T follicular helper cell (primary cell): Measurements from ENCODE around the gene FSIP1.
"Not testable (repeated sequence)": the region's sequence is repeated elsewhere in the genome, so short reads cannot be mapped to it uniquely, and the experiment has no call there.

Experiments
- DNase-seq: peaks from one replicate; pipeline ENCODE4 v3.0.0-alpha.2; 2020; ENCODE audit warnings: low read depth
- total RNA-seq, 2 experiments: gene quantifications; one replicate each; lab custom pipeline; 2026; lab: John Stamatoyannopoulos, UW

FSIP1 gene
- total RNA-seq, result 0.87 to 1.9 reads per million in 2 experiments

DNA sequence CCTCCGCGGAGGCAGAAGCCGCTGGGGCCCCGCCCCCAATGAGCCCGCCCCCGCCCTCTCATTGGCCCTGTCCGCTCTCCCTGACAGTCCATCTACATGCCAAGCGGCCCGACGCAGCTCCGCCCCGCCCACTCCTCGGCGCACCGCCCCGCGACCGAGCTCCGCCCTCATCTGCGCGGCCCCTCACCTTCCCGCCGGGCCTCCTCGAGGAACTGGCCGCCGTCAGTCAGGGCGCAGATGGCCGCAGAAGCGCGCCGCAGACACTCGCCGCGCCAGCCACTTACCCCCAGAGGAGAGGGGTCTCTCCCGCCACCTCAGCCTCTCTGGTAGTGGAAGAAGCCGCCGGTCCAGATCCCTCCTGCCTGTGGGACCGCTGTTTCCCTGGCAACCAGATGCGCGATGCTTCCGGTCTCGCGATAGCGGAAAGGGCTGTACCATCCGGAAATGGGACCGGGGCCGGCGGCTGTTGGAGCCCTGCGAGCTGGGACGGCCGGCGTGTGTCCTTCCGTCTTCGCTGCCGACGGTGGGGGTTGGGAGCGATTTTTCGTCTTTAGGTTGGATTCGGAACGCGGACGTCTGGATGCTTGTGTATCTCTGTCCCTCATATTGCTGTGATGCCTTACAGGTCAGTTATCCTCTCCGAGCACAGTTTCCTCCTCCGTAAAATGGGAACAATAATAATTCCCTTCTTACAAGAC, at the start of gene FSIP1:
Gene FSIP1, minus strand, starts transcription at position 401 of the 698 bp plus-strand sequence. CDS start 6,317 bp downstream, outside the sequence.
- DNase-seq, result peak; percentile 90

DNA sequence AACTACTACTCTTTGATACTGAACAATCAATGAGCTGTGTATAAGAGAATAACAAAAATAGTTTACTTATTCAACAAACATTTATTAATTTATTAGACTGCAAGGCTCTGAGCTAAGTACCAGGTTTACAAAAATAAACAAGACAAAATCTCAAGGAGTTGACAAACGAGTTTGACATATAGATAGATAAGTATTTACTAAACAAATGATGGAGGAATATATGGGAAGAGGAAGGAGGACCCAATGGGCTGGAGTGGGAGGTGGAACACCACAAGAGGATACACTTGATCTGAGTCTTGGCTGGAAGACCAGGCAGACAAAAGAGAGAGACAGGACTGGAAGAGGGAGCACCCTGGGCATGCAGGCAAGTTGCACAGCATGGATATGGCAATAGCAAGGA, 47.5 kb upstream of the FSIP1 start:
- no peak for DNase-seq

DNA sequence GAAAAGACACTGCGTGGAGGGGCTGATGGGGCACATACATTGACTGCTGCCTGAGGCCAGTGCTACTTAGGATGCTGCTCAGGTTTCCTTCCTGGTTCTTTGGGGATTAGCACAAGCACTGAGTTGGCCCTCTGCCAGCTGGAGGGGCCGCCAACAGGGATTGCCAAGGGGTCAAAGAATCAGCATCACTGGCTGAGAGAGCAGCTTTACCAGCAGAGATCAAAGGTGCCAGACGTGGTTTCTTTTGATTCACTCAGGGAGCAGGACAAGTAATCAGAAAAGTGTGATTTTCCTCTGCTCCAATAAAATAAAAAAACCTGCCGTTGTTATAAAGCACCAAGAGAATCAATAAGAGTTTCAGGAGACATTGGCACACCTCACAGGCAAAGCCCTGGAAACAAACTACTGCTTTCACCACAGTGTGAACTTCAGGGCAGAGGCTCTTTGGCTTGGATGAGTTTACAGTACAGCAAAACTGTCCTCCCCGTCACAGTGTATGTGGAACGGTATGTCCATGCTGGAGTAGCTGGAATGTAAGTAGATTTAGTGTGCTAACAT, 45.8 kb upstream of the FSIP1 start:
- no peak for DNase-seq

DNA sequence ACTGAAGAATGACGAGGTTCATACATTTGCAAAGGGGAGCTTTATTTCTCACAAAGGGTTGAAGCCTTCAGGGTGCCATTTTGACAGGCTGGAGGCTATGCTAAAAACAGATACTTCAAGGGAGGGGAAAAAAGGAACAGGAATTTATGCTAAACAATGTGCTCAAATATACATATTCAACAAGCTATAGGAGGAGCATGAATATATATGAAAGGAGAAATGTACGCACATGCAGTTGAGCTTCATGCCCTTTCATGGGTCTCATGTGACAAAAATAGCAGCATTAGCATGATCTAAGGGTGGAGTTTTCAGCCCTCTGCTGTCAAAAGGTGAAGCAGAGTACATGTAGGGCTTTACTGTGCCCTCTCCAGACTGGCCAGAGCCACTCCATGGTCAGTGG, 44.3 kb upstream of the FSIP1 start:
- no peak for DNase-seq

DNA sequence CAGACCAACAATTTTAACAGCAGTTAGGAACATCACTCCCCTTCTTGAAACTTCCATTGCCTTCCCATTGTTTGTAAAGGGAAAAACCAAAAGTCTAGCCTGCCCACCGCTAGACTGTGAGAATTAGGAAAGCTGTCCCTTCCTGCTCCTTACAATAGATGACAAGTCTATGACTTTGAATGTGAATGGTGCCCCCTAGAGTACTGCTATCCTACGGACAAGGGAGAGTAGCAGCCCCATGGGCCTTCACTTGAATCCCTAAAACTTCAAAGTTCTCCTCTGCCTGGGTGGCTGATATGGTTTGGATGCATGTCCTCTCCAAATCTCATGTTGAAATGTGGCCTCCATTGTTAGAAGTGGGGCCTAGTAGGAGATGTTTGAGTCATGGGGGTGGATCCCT, 41.0 kb upstream of the FSIP1 start:
- DNase-seq, result no peak

DNA sequence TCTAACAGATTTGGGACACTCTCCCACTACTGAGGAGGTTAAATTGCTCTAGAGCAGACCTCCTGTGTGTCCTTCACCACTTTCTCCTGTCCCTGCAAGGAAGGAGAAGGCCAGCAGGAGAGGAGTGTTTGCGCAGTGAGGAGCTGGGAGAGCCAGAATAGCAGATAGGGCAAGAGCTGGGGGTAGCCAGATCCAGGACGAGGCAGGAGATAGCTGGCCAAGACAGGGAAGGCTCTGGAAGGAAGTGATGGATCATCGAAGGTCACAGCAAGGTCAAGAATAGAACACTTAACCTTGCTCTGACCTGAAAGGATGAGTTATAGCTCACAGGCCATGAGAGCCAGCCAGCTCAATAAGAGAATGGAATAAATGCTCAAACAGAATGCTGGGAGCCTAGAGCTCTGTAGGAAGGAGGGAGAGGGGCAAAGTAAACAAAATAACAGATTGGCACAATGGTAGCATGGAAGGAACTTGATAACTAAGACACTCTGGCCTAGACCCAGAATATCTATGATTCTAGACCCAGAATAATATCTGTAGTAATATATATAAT, 37.5 kb upstream of the FSIP1 start:
- DNase-seq, result no peak

DNA sequence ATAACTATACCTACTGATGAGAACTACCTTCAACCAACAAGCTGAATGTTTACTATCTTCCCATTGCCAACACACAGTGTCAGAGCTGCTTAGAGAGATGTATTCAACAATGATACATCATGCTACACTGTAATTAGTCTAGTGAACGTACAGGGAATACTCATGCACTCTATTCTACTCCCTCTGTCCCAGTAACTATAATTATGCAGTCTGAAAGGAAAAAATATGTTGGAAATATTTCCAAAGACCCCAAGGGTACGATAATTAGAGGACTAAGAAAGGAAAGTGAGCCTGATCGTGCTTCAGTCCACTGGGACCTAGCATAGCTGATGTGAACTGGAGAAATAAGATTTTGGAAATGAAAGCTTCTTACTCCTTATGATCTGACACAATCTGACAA, 36.9 kb upstream of the FSIP1 start:
- DNase-seq, result no peak

DNA sequence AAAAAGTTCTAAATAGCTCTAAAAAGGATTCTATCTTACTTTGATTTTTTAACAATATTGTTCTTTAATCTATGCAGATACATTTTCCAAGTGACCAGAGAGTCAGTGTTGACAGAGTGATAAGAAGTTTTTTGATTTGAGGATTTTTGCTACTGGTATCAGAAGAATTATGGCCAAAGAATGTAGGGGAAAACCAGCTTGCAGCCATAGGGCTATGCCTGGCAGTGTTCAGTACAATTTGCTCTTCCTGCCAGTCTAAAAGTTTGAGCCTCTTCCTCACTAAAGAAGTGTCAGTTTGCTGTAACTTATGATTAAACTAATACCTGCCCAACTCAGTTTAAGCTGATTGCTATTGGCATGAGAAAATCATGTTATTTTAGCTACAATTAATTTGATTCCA, 35.3 kb upstream of the FSIP1 start:
- no peak for DNase-seq

DNA sequence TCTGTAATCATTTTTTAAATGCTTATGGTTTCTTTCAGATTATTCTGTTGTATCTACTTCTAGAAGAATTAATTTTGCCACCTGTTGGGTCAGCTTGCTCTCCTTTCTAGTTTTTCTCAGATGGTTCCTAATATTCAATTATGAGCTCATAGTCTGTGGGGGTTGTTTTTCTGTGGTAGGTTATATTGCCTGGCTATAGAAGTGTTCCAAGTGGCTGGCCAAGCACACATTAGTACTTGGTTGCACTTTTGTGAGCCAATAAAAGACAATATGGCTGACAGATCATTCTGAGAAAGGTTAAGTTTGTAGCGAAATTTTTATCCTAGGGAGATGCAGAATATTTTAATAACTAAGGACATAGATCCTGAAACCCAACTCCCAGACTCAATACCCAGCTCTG, 31.8 kb upstream of the FSIP1 start:
- no peak for DNase-seq

DNA sequence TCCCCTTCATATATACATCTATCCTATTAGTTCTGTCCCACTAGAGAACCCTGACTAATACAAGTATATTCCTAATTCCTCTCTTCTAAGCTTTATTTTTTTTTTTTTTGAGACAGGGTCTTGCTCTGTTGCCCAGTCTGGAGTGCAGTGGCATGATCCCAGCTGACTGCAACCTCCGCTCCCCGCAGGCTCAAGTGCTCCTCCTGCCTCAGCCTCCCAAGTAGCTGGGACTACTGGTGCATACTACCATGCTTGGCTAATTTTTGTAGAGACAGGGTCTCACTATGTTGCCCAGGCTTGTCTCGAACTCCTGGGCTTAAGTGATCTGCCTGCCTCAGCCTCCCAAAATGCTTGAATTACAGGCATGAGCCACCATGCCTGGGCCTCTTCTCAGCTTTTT, 30.0 kb upstream of the FSIP1 start:
- DNase-seq, result not testable (repeated sequence)

DNA sequence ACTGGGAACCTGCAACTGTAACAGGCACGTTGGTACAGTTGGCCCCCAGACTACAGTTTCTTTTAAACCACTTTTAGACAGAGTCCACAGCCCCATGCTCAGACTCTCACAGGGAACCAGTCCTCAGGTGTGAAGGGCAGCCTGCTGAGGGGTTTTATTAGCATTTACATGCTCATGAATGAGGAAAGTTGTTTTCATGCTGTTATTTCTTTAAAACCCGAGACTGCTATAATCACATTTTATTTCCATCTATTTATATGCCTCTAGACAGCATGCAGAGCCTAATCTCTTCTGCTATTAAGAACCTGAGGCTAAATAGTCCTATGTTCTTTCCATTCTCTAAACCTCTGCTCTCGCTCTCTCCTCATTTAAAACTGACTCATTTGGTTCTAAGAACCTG, 26.3 kb upstream of the FSIP1 start:
- no peak for DNase-seq

DNA sequence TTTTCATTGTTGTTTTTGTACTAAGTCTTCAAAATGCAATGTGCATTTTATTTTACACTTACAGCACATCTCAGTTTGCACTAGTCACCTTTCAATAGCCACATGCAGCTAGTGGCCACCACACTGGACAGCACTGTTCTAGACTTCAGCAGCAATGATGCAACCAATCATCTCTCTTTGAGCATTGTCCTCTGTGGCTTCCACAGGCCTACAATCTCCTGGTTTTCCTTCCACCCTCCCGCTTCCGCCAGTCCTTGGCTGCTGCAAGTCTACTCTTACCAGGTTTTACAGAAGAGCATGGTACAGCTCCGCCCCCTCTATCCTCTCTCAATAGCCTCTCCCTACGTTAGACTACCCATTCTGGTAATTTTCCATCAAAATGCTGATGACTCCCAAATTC, 25.1 kb upstream of the FSIP1 start:
- DNase-seq, result no peak

DNA sequence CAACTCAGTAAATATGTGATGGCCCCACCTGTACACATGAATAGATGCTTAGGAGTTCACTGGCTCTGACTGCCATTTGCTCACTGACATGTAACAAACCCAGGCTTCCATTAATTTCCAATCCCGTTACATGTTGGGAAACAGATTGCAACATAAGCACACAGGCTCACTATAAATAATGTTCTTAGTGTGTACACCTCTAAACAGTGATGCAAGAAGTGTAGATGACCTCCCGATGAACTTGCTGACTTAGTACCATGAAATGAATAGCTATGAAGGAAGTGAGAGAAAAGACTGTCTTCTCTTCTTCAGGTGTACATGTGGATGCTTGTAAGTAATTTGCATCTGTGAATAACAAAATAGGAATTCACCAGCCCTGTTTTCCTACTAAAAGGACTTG, 21.4 kb upstream of the FSIP1 start:
- DNase-seq, result no peak

DNA sequence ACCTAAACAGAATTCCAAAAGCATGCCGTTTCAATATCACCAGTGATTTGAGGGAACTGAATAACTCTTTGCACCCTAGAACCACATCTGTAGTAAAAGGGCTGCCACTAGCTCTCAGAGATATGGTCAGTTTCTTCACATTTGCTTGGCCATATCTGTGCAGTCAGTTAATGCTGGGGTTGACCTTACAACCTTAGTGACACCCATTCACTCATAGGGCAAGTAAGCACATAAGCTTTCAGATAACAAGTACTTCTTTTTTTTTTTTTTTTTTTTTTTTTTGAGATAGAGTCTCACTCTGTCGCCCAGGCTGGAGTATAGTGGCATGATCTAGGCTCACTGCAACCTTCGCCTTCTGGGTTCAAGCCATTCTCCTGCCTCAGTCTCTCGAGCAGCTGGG, 20.4 kb upstream of the FSIP1 start:
- DNase-seq, result no peak

DNA sequence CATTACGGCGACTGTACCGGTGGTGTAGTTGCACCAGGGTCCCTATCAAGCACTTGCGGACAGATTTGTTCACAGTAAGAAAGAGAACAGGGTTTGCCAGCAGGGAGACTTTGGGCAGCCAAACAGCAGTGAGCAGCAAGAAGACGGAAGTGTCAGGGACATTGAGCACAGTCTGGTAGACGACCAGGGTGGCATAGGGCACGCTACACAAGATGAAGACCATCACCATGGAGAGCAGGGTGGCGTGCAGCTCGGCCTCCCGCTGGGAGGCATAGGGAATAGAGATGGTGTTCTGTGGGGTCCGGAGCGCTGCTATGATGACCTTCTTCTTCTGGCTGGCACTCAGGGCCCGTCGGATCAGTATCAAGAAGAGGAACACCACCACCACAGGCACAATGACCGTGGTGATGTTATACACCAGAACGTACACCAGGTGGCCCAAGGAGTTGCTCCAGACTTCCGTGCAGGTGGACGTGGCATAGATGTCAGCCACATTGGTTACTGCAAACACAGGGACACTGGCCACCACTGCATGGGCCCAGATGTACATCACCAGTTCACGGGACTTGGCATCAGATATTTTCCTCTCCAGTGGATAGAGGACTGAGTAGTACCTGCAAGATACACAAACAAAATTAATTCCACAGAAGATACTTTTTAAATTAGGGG, 19.1 kb upstream of the FSIP1 start:
- no peak for DNase-seq

DNA sequence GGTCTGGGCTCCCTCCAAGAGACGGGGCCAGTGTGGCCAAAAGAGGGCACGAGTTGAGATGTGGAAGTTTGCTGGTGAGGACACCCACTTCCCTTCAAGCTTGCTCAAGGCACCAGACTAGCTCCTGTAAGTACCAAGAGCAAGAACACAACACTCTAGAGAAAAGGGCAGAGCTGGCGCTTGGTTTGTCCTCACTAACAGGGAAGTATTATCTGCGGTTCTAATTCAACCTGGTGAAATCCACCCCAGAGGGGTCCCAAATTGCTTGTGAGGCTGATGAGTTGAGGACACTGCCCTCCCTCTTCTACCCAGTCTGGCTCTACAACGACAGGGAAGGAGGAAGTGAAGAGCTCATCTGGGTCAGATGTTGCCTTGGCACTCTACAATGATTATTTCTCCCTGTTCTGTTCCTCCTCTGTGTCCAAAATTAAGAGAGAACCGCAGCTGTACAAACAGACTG, 16.9 kb upstream of the FSIP1 start:
- no peak for DNase-seq

DNA sequence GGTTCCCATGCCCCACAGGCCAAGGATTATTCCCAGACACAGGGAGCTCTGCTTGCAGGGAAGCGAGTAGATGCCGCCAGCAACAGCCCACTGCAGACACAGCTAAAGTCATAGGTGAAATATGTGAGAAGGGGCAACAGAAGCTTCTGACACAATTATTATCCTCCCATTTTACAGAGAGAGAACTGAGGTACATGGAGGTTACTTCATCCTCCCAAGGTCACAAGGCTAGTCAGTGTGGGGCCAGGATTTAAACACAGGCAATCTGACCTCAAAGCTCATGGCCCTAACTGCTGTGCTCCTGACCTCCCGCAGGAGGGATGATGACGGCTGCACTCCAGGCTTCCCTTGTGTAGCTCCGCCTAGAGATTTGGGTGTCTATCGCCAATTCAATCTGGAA, 15.7 kb upstream of the FSIP1 start:
- DNase-seq, result no peak

DNA sequence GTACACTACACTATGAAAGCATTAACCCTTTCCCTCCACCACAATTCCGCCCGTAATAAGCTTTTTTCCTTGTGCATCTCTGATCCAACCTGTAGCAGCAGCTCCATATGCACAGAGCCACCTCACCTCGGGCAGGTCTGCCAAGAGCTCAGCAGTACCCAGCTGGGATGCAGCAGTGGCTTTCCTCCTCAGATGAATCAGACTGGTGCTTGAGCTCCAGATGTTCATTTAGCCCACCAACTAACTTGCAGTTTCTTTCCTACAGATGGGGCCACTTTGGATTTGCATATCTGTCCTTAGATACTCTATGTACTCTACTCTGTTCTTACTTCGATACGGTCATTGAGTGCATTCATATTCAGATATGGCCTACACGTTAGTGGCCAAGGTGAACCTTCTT, 14.8 kb upstream of the FSIP1 start:
- no peak for DNase-seq

DNA sequence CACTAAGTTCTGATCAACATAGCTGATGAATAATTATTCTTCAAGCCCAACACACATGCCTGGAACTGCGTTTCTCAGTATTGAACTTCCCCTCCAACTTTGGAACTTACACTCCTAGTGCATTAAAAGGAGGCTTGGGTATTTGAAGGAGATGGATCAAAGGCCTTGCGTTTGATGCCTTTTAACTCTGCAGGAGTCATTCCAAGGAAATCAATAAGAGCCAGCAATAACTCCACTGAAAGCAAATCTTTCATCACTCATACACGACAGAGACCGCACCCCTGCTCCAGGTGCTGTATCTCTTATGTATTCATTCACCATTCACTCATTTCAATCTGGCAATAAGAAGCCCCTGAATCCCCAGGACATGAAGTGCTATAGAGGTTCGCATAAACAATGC, 14.0 kb upstream of the FSIP1 start:
- no peak for DNase-seq

DNA sequence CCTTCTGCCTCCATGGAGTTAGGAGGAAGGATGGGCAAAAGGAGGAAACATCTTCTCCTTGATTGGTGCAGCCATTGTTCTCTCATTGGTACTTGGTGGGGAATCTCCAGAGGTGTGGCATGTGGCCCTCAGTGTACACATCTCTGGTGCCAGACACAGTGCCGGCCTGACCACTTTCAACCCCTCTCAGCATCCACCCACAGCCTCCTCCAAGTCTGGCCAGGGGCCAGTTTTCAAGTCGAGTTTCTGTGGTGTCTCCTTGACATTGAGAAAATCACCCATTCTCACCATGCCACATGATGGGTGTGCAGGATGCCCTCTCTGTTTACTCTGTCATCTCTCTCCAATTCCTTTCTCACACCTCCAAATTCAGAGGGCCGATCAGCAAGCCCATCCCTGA, 12.8 kb upstream of the FSIP1 start:
- no peak for DNase-seq

DNA sequence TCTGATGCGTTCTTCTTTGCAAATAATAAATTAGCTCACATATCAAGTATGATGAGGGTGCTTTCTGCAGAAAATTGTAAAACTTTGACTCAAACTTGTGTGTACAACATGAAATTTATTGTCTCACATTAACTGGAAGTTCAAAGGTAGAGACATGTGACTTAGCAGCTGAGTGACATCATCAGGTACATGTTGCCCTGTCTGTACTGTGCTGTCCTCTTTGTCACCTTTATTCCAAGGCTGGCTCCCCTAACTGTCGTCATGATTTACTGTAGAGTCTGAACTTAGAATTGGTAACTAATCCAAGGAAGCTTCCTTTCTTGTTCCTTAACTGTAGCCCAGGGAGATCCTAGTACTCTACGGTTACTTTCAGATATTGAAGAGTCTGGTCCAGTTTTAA, 12.3 kb upstream of the FSIP1 start:
- DNase-seq, result no peak

DNA sequence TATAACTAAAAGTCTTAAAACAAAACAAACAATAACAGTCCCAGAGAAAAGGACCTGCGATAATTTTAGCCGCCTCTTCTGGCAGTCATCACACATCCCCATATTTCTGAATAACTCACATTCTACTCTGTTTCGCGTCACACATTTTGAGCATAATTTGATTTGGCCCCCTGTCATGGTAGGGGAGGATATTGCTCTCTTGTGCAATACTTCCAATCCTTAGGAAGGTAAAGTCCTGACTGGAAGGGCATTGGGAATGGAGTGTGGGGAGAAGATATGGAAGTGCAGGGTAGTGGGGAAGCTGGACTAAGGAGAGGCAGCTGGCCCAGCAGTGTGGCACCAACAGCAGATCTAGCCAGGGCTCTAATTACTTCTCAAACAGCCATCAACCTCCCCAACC, 11.3 kb upstream of the FSIP1 start:
- no peak for DNase-seq

DNA sequence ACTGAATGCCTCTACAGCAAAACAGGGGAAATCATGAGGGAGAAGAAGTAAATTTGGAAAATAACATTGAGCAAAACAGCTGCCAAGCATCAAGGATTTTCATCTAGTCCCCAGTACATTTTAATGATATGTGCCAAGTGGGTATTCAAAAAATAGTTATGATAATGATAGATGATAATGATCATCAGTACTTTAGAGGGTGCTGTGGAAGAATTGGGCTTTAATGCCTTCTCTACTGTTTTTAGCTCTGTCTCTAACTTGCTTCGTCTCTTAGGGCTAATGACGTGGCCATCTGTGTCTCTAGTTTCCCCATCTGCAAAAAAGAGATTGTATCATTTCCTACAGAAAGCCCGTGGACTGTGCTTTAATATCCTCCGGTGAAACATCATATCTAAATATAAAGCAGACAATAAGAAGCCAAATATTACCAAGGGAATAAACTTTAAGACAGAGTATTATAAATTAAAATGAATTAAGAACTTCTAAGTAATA, 10.2 kb upstream of the FSIP1 start:
- DNase-seq, result no peak
